ENCODE results near the gene C1orf167. TPM values are rescaled to one million over a fixed set of nuclear protein-coding genes. Genes with fewer than 3 reads are reported as not detected.

The C1orf167 gene
- total RNA-seq = 0.24 TPM in 1 of 2 replicates, not detected in the other

GRCh38 chr1:11761988-11762406 lies at the start of gene C1orf167:
Gene C1orf167 (plus strand): TSS chr1:11762193. CDS start chr1:11764401, 2,208 bp downstream.

GRCh38 chr1:11735854-11736745 lies 25.9 kb upstream of the C1orf167 start, which contains the start of gene AGTRAP:
Gene AGTRAP (plus strand): TSS chr1:11736136. CDS start chr1:11736209, 73 bp downstream.

GRCh38 chr1:11805422-11806306 lies 43.7 kb downstream of the C1orf167 start, which contains the start of the genes CLCN6 and MTHFR:
Gene CLCN6 (plus strand): TSS chr1:11806191. CDS start chr1:11806263, 72 bp downstream.
Gene MTHFR (minus strand): TSS chr1:11805964. CDS start chr1:11803116, 2,848 bp downstream.

Other genes with a start within 250 kb of the C1orf167 start
- 0.68 and 0.87 TPM in 2 replicates for gene FBXO2, start 107.8 kb upstream of the C1orf167 start, total RNA-seq
- 12.2 and 13.4 TPM in 2 replicates for gene FBXO44, start 107.3 kb upstream of the C1orf167 start, total RNA-seq
- 4.0 and 4.2 TPM in 2 replicates for gene FBXO6, start 98.0 kb upstream of the C1orf167 start, total RNA-seq
- 22.8 and 30.4 TPM in 2 replicates for gene MAD2L2, start 81.0 kb upstream of the C1orf167 start, total RNA-seq
- gene DRAXIN, start 70.5 kb upstream of the C1orf167 start, total RNA-seq = 0.10 TPM in 1 of 2 replicates, not detected in the other
- gene AGTRAP, start 26.1 kb upstream of the C1orf167 start, total RNA-seq = 32.4 and 37.2 TPM in 2 replicates
- 19.4 and 25.1 TPM in 2 replicates for gene MTHFR, start 43.8 kb downstream of the C1orf167 start, total RNA-seq
- gene CLCN6, start 44.0 kb downstream of the C1orf167 start, total RNA-seq = 6.9 and 7.6 TPM in 2 replicates
- not detected in 2 replicates for gene NPPA, start 85.6 kb downstream of the C1orf167 start, total RNA-seq
- not detected in 2 replicates for gene NPPB, start 96.8 kb downstream of the C1orf167 start, total RNA-seq
- gene KIAA2013, start 164.2 kb downstream of the C1orf167 start, total RNA-seq = 68.2 and 85.4 TPM in 2 replicates
- gene PLOD1, start 172.5 kb downstream of the C1orf167 start, total RNA-seq = 354 and 469 TPM in 2 replicates
- 30.3 and 40.1 TPM in 2 replicates for gene MFN2, start 218.3 kb downstream of the C1orf167 start, total RNA-seq

Data from cardiac ventricle fibroblast (primary cell).